CD4-positive, CD25-positive, alpha-beta regulatory T cell (primary cell): Measurements from ENCODE around the gene NSRP1. TPM values are rescaled to one million over a fixed set of nuclear protein-coding genes. Genes with fewer than 3 reads are reported as not detected.
"Not testable (repeated sequence)": the region's sequence is repeated elsewhere in the genome, so short reads cannot be mapped to it uniquely, and the experiment has no call there.

Source experiments
- ATAC-seq, 2 donors: fragments of 150-1000 bp; cut with Tn5 transposase; one replicate each; pipeline ENCODE4 v1.10.0; 2021; ENCODE audit warnings: low read depth in 2 of 2, moderate number of reproducible peaks in 2 of 2, moderate library complexity in 1 of 2
- DNase-seq, 3 donors: peaks; one replicate each; pipeline versions ENCODE4 v3.0.0 to v3.0.0-alpha.2; 2012 to 2022; ENCODE audit warnings: mixed read lengths in 1 of 3
- H3K27ac ChIP-seq: one replicate; pipeline ENCODE4 v1.7.0; 2013; ENCODE audit warnings: mild to moderate bottlenecking, low read length; ENCODE audit not compliant: insufficient read depth, poor library complexity, severe bottlenecking
- H3K27me3 ChIP-seq: one replicate; pipeline ENCODE4 v1.7.0; 2013; ENCODE audit warnings: low read length; ENCODE audit not compliant: control insufficient read depth, insufficient read depth
- H3K36me3 ChIP-seq: one replicate; pipeline ENCODE4 v1.7.0; 2013; ENCODE audit warnings: mild to moderate bottlenecking, low read length, moderate library complexity; ENCODE audit not compliant: control insufficient read depth, insufficient read depth
- H3K4me1 ChIP-seq: 2 replicates; pipeline ENCODE4 v1.7.0; 2013; ENCODE audit warnings: mild to moderate bottlenecking, low read length; ENCODE audit not compliant: insufficient read depth, control insufficient read depth, poor library complexity, severe bottlenecking
- H3K4me3 ChIP-seq: one replicate; pipeline ENCODE4 v1.7.0; 2013; ENCODE audit warnings: low read depth, mild to moderate bottlenecking, low read length, moderate library complexity
- H3K9me3 ChIP-seq, 2 experiments: 1 replicate in 1 of 2; 2 replicates in 1 of 2; pipeline ENCODE4 v1.7.0; 2013; ENCODE audit warnings: low read length in 2 of 2, mild to moderate bottlenecking in 1 of 2, moderate library complexity in 1 of 2; ENCODE audit not compliant: control insufficient read depth in 2 of 2
- H3K27ac Mint-ChIP-seq, 3 donors: one replicate each; pipeline ENCODE4 v1.8.0; 2020 to 2022; ENCODE audit warnings: mild to moderate bottlenecking in 3 of 3, mixed read lengths in 3 of 3, moderate library complexity in 2 of 3
- H3K27me3 Mint-ChIP-seq: one replicate; pipeline ENCODE4 v1.8.0; 2022; ENCODE audit warnings: mild to moderate bottlenecking, mixed read lengths
- H3K36me3 Mint-ChIP-seq: one replicate; pipeline ENCODE4 v1.8.0; 2020; ENCODE audit warnings: mixed read lengths
- H3K4me1 Mint-ChIP-seq, 4 donors: one replicate each; pipeline ENCODE4 v1.8.0; 2020 to 2022; ENCODE audit warnings: mixed read lengths in 4 of 4, mild to moderate bottlenecking in 1 of 4
- H3K4me3 Mint-ChIP-seq, 4 donors: one replicate each; pipeline ENCODE4 v1.8.0; 2020 to 2022; ENCODE audit warnings: mild to moderate bottlenecking in 4 of 4, mixed read lengths in 4 of 4, moderate library complexity in 3 of 4
- H3K9me3 Mint-ChIP-seq, 7 donors: one replicate each; pipeline ENCODE4 v1.8.0; 2020 to 2022; ENCODE audit warnings: mixed read lengths in 7 of 7, mild to moderate bottlenecking in 3 of 7, moderate library complexity in 2 of 7
- polyA plus RNA-seq, 4 donors: library from polyadenylated mRNA; unstranded; fragments of 300-500 nt; fragmentation: Illumina TruSeq; gene quantifications; one replicate each; pipeline ENCODE4 v1.2.3, GENCODE V29; 2021
- total RNA-seq: library from RNA; stranded (reverse); gene quantifications from one replicate; pipeline ENCODE4 v1.2.3, GENCODE V29; 2022

NSRP1 gene
- total and polyA plus RNA-seq, 5 donors from 2014 or later = 16.3 to 31.8 (median 26.4) TPM

- no peak overlapping the region for H3K27ac ChIP-seq
- Mint-ChIP-seq H3K36me3 (no peaks in the 10 kb centered on the region), H3K4me3 (no peak overlapping the region), H3K27me3 (peaks cover 4% of the 10 kb centered on the region), H3K27ac (no peak overlapping the region), H3K9me3 (no peaks in the 10 kb centered on the region), H3K4me1 (peaks cover 0 to 2% (median 0%) of the 10 kb centered on the region in 4 donors)
- no peaks in the 10 kb centered on the region for H3K9me3 ChIP-seq
- H3K4me1 ChIP-seq = no peaks in the 10 kb centered on the region
- H3K36me3 ChIP-seq = no peaks in the 10 kb centered on the region
- no peak overlapping the region for H3K4me3 ChIP-seq
- no peaks in the 10 kb centered on the region for H3K27me3 ChIP-seq
- DNase-seq (no peak), ATAC-seq (no peak)
Measured at GRCh38 chr17:30222721-30223175, 106.1 kb downstream of the NSRP1 start.

GRCh38 chr17:30224419-30224960, 107.9 kb downstream of the NSRP1 start:
- Histone ChIP-seq H3K27me3 (no peaks in the 10 kb centered on the region), H3K36me3 (no peaks in the 10 kb centered on the region), H3K9me3 (no peaks in the 10 kb centered on the region), H3K27ac (no peak overlapping the region), H3K4me3 (no peak overlapping the region), H3K4me1 (no peaks in the 10 kb centered on the region)
- Mint-ChIP-seq H3K9me3 (no peaks in the 10 kb centered on the region), H3K4me1 (peaks cover 0 to 2% (median 0%) of the 10 kb centered on the region in 4 donors), H3K36me3 (no peaks in the 10 kb centered on the region), H3K27ac (peak overlapping the region in 1 of 3 donors; percentile 36), H3K4me3 (no peak overlapping the region), H3K27me3 (no peaks in the 10 kb centered on the region)
- no peak for ATAC-seq
- no peak for DNase-seq

GRCh38 chr17:30225112-30225511, 108.5 kb downstream of the NSRP1 start:
- Mint-ChIP-seq H3K4me3 (no peak overlapping the region), H3K27ac (no peak overlapping the region), H3K9me3 (no peaks in the 10 kb centered on the region), H3K36me3 (no peaks in the 10 kb centered on the region), H3K4me1 (peaks cover 0 to 2% (median 0%) of the 10 kb centered on the region in 4 donors), H3K27me3 (peaks cover 1% of the 10 kb centered on the region)
- no peak overlapping the region for H3K4me3 ChIP-seq
- no peaks in the 10 kb centered on the region for H3K9me3 ChIP-seq
- H3K4me1 ChIP-seq = no peaks in the 10 kb centered on the region
- no peak for ATAC-seq
- no peak for DNase-seq
- no peaks in the 10 kb centered on the region for H3K27me3 ChIP-seq
- H3K27ac ChIP-seq = no peak overlapping the region
- H3K36me3 ChIP-seq = no peaks in the 10 kb centered on the region

DNA sequence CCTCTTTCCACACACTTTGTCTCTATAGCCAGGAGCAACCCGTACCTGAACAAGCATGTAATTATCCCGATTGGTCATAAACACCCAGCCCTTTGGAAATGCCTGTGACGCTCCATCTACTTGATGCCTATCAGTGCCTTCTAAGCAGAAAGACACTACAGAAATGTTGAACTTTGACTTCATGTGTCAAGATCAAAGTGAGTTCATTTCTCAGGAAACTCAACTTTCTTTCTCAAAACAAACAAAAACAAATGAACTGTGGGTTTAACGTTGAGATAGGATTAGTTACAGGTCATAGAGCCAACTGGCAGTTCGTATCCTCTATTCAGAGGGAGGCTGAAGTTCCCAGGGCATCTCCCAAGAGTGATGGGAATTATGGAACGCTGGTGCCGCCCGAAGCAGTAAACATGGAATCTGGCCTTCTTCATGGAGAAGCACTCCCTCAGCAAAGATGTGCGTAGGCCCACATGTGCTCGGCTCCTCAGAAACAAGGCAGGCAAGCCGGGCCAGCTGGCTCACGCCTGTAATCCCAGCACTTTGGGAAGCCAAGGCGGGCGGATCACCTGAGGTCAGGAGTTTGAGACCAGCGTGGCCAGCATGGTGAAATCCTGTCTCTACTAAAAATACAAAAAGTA, 109.4 kb downstream of the NSRP1 start:
- no peaks in the 10 kb centered on the region for H3K9me3 Mint-ChIP-seq
- Histone ChIP-seq H3K4me3 (no peak overlapping the region), H3K27me3 (no peaks in the 10 kb centered on the region), H3K9me3 (no peaks in the 10 kb centered on the region), H3K4me1 (no peaks in the 10 kb centered on the region), H3K36me3 (no peaks in the 10 kb centered on the region), H3K27ac (no peak overlapping the region)
- DNase-seq (no peak), ATAC-seq (no peak)
- H3K4me3 Mint-ChIP-seq = no peak overlapping the region
- no peaks in the 10 kb centered on the region for H3K36me3 Mint-ChIP-seq
- H3K27ac Mint-ChIP-seq = no peak overlapping the region
- H3K27me3 Mint-ChIP-seq = peaks cover 6% of the 10 kb centered on the region
- H3K4me1 Mint-ChIP-seq = peaks cover 0 to 2% (median 0%) of the 10 kb centered on the region in 4 donors

- no peak for DNase-seq
- Mint-ChIP-seq H3K4me1 (peaks cover 0 to 2% (median 0%) of the 10 kb centered on the region in 4 donors), H3K4me3 (no peak overlapping the region), H3K36me3 (no peaks in the 10 kb centered on the region), H3K27me3 (peaks cover 6% of the 10 kb centered on the region), H3K9me3 (no peaks in the 10 kb centered on the region), H3K27ac (no peak overlapping the region)
- no peak overlapping the region for H3K27ac ChIP-seq
- ATAC-seq = no peak
- no peaks in the 10 kb centered on the region for H3K9me3 ChIP-seq
- no peak overlapping the region for H3K4me3 ChIP-seq
- no peaks in the 10 kb centered on the region for H3K4me1 ChIP-seq
- no peaks in the 10 kb centered on the region for H3K36me3 ChIP-seq
- H3K27me3 ChIP-seq = peaks cover under 1% of the 10 kb centered on the region
Measured at GRCh38 chr17:30226878-30227277, 110.3 kb downstream of the NSRP1 start.

- peaks cover 0 to 2% (median 0%) of the 10 kb centered on the region in 7 donors for H3K9me3 Mint-ChIP-seq
Measured at GRCh38 chr17:30228011-30228410, 111.4 kb downstream of the NSRP1 start.

GRCh38 chr17:30229012-30229411, 112.4 kb downstream of the NSRP1 start:
- H3K36me3 Mint-ChIP-seq = no peaks in the 10 kb centered on the region

More at GRCh38 chr17:30228011-30228410, 111.4 kb downstream of the NSRP1 start:
- no peaks in the 10 kb centered on the region for H3K36me3 Mint-ChIP-seq
- H3K4me3 ChIP-seq = no peak overlapping the region
- no peaks in the 10 kb centered on the region for H3K4me1 Mint-ChIP-seq
- DNase-seq (no peak), ATAC-seq (no peak)
- H3K36me3 ChIP-seq = no peaks in the 10 kb centered on the region
- peaks cover 7% of the 10 kb centered on the region for H3K27me3 ChIP-seq
- H3K27me3 Mint-ChIP-seq = peaks cover 12% of the 10 kb centered on the region
- H3K4me1 ChIP-seq = no peaks in the 10 kb centered on the region
- H3K9me3 ChIP-seq = no peaks in the 10 kb centered on the region
- H3K27ac ChIP-seq = no peak overlapping the region
- H3K4me3 Mint-ChIP-seq = no peak overlapping the region
- H3K27ac Mint-ChIP-seq = peak overlapping the region in 1 of 3 donors; percentile 39

GRCh38 chr17:30230009-30230408, 113.4 kb downstream of the NSRP1 start:
- H3K27me3 ChIP-seq = peaks cover 21% of the 10 kb centered on the region
- H3K27ac Mint-ChIP-seq, H3K9me3 Mint-ChIP-seq, H3K4me1 Mint-ChIP-seq, H3K4me3 Mint-ChIP-seq, DNase-seq, H3K4me1 ChIP-seq, H3K36me3 Mint-ChIP-seq, H3K36me3 ChIP-seq, ATAC-seq, H3K9me3 ChIP-seq, H3K27ac ChIP-seq, H3K4me3 ChIP-seq: not testable (repeated sequence)
- H3K27me3 Mint-ChIP-seq = peaks cover 24% of the 10 kb centered on the region

More at GRCh38 chr17:30229012-30229411, 112.4 kb downstream of the NSRP1 start:
- peaks cover 0 to 2% (median 0%) of the 10 kb centered on the region in 7 donors for H3K9me3 Mint-ChIP-seq
- no peak overlapping the region for H3K4me3 Mint-ChIP-seq
- Histone ChIP-seq H3K4me3 (no peak overlapping the region), H3K27me3 (peaks cover 13% of the 10 kb centered on the region), H3K27ac (no peak overlapping the region), H3K9me3 (no peaks in the 10 kb centered on the region), H3K36me3 (no peaks in the 10 kb centered on the region), H3K4me1 (no peaks in the 10 kb centered on the region)
- DNase-seq (no peak), ATAC-seq (no peak)
- H3K4me1 Mint-ChIP-seq = no peaks in the 10 kb centered on the region
- no peak overlapping the region for H3K27ac Mint-ChIP-seq
- peaks cover 14% of the 10 kb centered on the region for H3K27me3 Mint-ChIP-seq
